NCI-H446 treated with DMSO at 0.1 percent for 48 hours (cell line): ENCODE measurements around the gene PARS2.

Source experiments
- DNase-seq: peaks from one replicate; lab custom pipeline; 2025; lab: John Stamatoyannopoulos, UW

The PARS2 gene

GRCh38 chr1:54764133-54764921 lies at the start of gene PARS2:
TSS of gene PARS2 (minus strand) at chr1:54764523. CDS start at chr1:54759161, 5,362 bp downstream.
- peak; percentile 100 for DNase-seq

DNA sequence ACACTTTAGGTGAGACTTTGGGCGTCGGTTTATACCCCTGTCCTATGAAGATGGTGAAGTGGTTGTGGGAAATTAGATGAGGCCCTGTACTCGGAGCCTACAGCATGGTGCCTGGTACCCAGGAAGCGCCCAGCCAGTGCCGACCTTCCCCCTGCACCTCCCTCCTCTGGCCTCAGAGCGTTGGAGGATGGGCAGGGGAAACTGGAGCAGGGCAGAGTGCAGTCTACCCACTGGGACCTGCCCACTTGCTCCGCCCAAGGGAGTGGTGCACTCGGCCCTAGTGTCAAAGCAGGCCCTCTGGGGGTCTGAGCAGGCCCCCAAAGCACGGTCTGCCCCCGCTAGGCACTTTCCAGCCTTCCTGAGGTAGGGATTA lies 49.8 kb upstream of the PARS2 start:
- no peak for DNase-seq

DNA sequence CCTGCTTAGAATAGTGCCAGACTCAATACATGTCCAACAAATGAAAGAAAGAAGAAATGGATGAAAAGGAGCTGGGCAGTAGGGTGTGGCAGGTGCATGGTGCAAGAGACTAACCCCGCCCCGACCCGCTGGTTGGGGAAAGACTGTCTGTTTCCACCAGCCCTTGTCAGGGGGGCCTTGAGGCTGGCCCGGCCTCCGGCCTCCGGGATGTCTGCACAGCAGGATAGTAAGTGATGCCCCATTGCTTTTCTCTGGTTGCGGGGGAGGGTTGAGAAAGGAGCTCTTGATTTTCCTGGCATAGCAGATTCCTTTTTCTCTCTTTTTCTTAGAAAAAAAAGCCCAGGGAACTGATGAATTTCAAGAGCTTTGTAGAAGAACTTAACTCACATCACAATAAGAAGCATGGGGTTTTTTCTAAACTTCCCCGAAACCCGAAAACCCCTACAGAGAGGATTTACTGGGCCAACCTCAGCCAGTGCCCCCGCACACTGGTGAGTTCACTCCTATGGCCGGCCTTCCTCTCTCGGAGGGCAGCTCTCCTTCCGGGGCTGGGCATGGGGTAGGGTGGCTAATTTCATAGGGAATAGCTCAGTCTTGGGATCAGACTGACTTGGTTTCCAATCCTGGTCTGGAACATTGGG lies 49.3 kb upstream of the PARS2 start:
- DNase-seq, result no peak

DNA sequence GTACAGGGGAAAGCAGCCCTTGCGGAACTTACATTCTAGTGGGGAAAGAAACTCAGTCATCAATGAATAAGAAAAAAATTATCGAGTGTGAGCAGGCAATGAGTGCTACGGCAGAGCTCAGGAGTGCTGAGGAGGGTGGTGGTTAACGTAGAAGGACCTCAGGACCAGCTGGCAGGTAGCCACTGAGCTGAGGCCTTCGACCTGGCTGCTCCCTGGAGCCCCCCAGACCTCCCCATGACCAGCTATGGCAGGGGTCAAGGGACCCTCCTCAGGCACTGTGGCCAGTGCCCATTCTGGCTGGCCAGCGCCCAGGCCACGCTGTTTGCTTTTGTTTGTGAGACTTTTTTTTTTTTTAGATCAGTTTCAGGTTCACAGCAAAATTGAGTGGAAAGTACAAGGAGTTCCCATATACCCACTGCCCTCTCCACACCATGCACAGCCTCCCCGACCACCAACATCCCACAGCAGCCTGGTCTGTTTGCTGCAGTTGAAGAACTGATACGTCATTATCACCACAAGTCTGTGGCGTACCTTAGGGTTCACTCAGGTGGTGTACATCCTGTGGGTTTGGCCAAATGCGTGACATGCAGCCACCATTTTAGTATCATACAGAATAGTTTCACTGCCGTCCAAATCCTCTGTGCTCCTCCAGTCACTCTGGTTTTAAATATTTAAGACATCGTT lies 48.6 kb upstream of the PARS2 start:
- DNase-seq, result no peak

DNA sequence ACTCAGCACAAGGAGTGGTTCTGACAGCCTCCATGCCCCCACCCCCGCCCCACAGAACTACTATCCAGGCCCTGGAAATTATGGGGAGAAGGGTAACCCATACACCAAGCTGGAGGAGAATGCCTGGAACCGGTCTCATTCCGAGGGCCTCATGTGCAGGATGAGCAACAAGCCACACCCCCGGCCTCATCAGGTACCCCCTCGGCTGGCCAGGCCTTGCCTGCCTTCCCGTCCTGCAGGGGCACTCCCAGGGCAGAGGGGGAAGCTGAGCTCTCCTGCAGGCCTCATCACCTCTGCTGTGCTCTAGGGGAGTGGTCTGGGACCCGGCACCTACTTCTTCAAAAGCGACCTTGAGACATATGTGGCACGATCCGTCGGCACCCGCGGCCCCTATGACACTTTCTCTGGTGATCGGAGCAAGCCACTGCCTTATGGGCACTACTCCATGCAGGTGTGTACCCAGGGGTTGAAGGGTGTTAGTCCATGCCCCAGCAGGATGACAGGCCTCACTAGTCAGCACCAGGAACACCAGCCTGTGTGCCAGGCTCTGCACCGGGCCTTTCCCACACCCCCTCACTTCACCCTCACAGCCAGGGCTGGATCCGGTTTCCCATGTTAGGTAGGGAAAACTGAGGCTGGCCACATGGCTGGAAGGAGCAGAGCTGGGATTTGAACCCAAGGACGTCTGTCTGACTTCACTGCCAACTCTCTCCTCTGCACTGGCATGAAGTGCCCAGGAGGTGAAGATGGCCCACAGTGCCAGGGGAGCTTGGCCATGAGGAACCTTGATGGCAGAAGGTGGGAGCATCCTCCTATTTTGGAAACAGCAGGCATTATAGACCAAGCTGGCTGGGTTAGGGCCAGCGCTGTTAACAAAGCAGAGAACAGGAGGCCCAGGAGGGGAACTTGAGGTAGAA lies 47.7 kb upstream of the PARS2 start:
- DNase-seq, result no peak

GRCh38 chr1:54811066-54811465 lies 46.7 kb upstream of the PARS2 start:
- no peak for DNase-seq

DNA sequence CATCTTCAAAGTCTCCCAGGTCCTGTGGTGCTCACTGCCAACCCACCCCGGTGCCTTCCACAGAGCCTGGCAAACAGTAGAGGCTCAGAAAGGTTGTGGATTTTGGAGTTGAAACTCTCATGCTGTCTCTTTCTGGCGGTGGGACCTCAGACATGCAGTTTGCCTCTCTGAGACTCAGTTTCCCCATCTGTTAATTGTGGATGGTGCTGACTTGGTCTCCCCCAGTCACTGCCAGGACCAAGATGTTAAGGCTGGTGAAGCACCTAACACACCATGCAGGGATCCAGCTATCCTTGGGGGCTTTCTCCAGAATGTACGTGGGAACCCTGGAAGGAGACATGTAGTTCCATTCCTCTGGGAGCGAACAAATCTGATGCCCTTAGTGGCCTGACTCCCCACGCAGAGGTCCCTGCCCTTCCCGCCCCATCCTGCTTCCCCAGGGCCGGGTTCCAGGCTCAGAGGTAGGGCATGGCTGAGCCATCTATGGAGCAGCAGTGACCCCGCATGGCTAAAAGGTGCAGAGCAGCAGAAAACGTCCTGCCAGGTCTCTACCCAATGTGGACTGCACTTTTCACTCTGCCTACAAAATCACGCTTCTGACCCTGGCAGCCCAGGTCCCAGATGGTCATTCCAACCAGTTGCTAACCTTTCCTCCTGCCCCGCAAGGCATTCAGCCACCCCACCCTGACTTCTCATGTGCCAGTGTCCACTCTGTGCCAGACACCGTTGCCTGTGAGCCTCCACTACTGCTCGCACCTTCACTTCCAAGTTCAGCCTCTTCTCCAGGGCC lies 46.0 kb upstream of the PARS2 start:
- peak; percentile 13 for DNase-seq

GRCh38 chr1:54809496-54810074 lies 45.3 kb upstream of the PARS2 start:
- no peak for DNase-seq

GRCh38 chr1:54808443-54809207 lies 44.3 kb upstream of the PARS2 start:
- no peak for DNase-seq

GRCh38 chr1:54807756-54808155 lies 43.4 kb upstream of the PARS2 start:
- DNase-seq, result no peak

DNA sequence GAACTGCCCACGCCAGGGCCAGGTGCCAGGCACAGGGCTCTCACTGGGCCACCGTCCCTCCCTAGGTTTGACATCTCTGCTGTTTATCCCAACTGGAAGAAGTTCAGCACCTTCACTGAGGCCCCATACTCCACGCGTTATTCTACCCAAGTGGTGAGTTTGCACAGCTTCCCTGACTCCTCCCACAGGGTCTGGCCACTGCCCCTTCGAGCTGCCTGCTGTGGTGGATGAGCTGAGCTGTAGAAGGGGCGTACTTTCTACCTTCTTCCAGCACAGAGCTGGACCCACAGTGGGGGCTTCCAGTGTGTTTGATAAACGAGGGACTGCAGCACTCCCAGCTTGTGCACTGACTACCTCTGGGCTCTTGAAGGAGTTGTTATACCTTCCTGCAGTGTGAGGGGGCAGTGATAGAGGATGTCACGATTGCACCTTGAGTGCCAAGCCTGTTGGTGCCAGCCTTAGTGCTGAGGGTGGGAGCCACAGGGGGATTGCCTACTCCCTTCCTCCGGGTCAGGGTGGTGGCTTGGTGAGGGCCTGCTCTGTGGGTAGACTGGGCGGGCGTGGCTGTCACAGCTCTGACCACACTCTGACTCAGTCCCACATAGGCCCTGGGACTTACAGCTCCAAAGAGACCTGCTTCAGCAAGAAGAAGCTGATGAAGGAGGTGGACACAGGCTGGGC lies 42.7 kb upstream of the PARS2 start:
- no peak for DNase-seq

- no peak for DNase-seq
Measured at GRCh38 chr1:54805981-54806381, 41.7 kb upstream of the PARS2 start.

- DNase-seq, result no peak
Measured at GRCh38 chr1:54805466-54805865, 41.1 kb upstream of the PARS2 start.

GRCh38 chr1:54804471-54805132 lies 40.3 kb upstream of the PARS2 start:
- DNase-seq, result no peak

DNA sequence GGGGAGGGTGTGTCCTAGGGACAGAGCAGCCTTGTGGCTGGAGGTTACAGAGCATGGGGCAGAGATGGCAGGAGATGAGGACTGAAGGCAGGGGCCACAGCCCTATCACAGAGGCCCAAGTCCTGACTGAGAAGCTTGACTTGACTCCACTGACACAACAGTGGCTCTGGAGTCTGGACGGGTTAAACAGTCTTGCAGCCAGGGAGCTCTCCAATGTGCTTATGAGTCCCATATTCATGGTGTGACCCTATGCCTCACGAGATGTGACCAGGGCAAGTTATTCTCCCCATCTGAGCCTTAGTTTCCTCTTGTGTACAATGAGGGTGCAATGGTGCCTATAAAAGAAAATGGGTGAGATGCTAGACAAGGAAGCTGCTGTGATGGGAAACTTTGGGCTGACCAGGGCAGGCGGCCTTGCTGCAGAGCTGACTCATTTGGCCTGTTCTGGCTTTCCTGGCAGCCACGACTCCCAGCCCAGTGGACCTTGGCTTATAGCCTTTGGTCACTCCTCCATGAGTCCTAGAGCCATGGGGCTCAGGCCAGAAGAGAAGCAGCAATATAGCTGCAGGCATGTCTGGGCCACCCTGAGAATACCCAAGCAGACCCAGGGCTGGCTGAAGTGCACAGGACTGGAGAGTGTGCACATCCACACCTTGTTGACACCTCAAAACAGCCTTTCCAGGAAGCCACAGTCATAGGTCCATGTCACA lies 39.6 kb upstream of the PARS2 start:
- no peak for DNase-seq

DNA sequence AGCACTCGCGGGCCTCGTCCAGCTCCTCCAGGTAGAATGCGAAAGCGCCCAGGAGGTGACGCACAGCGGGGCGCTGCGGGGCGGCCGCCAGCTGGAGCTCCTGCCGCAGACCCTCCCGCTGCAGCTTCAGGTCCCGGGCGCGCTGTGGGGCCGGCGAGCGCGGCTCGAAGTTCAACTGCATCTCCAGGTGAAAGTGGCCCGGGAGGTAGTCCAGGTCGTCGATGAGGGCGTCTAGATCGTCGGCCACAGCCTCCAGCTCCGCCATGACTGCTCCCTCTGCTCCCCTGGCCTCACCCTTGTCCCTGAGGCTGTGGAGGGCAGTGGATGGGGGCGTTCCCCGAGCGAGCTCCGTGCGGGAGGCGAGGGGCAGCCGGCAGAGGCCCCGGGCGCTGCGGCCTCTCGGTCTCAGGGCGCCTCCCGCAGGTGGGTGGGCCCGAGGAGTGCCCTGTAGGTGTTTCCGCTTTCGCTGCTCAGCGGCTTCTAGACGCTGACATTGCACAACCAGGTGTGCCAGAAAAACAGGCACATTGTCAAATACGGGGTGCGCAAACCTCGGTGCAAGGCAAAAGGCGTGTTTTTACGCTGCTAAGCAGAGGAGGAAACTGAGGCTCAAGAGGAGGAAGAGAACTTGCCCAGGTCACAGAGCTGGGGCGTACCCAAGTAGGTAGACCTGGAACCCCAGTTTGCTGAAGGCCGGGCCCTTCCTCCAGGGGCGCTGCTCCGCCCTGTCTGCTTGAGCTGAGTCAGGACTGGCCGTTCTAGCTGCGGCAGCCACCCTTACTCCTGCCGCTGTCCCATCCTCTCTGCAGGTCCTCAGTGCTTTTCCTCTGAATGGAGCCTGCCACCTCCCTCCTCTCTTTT lies 36.8 kb upstream of the PARS2 start, which contains the start of gene TTC22:
Gene TTC22 (minus strand): TSS at position 425 of the 861 bp plus-strand sequence. CDS start 160 bp downstream, at position 265.
- no peak for DNase-seq
